PC-9 (cell line): Measurements from ENCODE around the gene KRABD2.
A peak's percentile ranks its signal among the peaks of the same experiment; 100 is the strongest.

ENCODE experiments used
- BruUV-seq: library from RNA; stranded (reverse); fragments of 400-500 nt; replicated peaks from 2 replicates; lab custom pipeline; 2021; lab: Mats Ljungman, UMichigan
- CTCF ChIA-PET: fragments of 300-600 bp; sonication (Branson Sonifier 250); formaldehyde crosslinking; loops from one replicate; lab custom pipeline; 2022; ENCODE audit warnings: antibody characterized with exemption; lab: Charles Lee
- POLR2A ChIA-PET: fragments of 300-600 bp; sonication (Branson Sonifier 250); formaldehyde crosslinking; loops from one replicate; lab custom pipeline; 2022; ENCODE audit warnings: antibody characterized with exemption; ENCODE audit not compliant: unreplicated experiment; lab: Charles Lee
- DNase-seq, 2 experiments: peaks; one replicate each; pipeline versions ENCODE4 v3.0.0 to v3.0.0-alpha.2; 2015 to 2022; ENCODE audit warnings: mixed read lengths in 1 of 2
- H2AFZ ChIP-seq: fragments of 200-600 bp; sonication (generic); 2 replicates; pipeline ENCODE4 v1.8.1; 2017; ENCODE audit warnings: antibody characterized with exemption
- H3F3A ChIP-seq: fragments of 200-600 bp; sonication (generic); 2 replicates; pipeline ENCODE4 v1.8.1; 2017; ENCODE audit warnings: antibody characterized with exemption, mild to moderate bottlenecking, low read depth; ENCODE audit not compliant: insufficient read depth
- H3K27ac ChIP-seq: fragments of 200-600 bp; sonication (generic); 2 replicates; pipeline ENCODE4 v1.6.1; 2016; ENCODE audit warnings: mixed run types
- H3K27me3 ChIP-seq: fragments of 200-600 bp; sonication (generic); 2 replicates; pipeline ENCODE4 v1.6.1; 2016; ENCODE audit warnings: low read depth, mixed run types; ENCODE audit not compliant: insufficient read depth
- H3K36me3 ChIP-seq: fragments of 200-600 bp; sonication (generic); 2 replicates; pipeline ENCODE4 v1.6.1; 2016; ENCODE audit warnings: low read depth, mixed run types
- H3K4me1 ChIP-seq: fragments of 200-600 bp; sonication (generic); replicated peaks from 2 replicates; pipeline ENCODE4 v1.6.1; 2016; ENCODE audit warnings: mixed run types; ENCODE audit not compliant: insufficient read depth
- H3K4me2 ChIP-seq: fragments of 200-600 bp; sonication (generic); 2 replicates; pipeline ENCODE4 v1.6.1; 2017; ENCODE audit warnings: mixed run types
- H3K4me3 ChIP-seq: fragments of 200-600 bp; sonication (generic); 2 replicates; pipeline ENCODE4 v1.6.1; 2016; ENCODE audit warnings: mixed run types
- H3K79me2 ChIP-seq: fragments of 200-600 bp; sonication (generic); 2 replicates; pipeline ENCODE4 v1.6.1; 2017; ENCODE audit warnings: low read depth, mixed run types
- H3K9me2 ChIP-seq: fragments of 200-600 bp; sonication (generic); 2 replicates; pipeline ENCODE4 v1.8.1; 2017; ENCODE audit warnings: mild to moderate bottlenecking; ENCODE audit not compliant: insufficient read depth
- H3K9me3 ChIP-seq: fragments of 200-600 bp; sonication (generic); 2 replicates; pipeline ENCODE4 v1.8.1; 2016; ENCODE audit warnings: low read depth; ENCODE audit not compliant: insufficient read depth
- H4K20me1 ChIP-seq: fragments of 200-600 bp; sonication (generic); 2 replicates; pipeline ENCODE4 v1.8.1; 2017; ENCODE audit not compliant: insufficient read depth
- EZH2 ChIP-seq: fragments of 200-600 bp; sonication (generic); IDR thresholded peaks from 2 replicates; pipeline ENCODE4 v1.8.0; 2017; ENCODE audit warnings: antibody characterized with exemption, low read depth
- intact Hi-C: fragments of 100-400 bp; cut with micrococcal nuclease; formaldehyde crosslinking; loops from one replicate; pipeline ENCODE4 v1.10.0; 2022; ENCODE audit not compliant: unreplicated experiment
- TF ChIP-seq, protein P1 (sequence below): fragments of 200-600 bp; sonication (generic); conservative IDR thresholded peaks from 2 replicates; pipeline ENCODE4 v1.6.1; 2017; ENCODE audit warnings: mixed run types, antibody characterized with exemption, mild to moderate bottlenecking, moderate library complexity

Gene KRABD2

DNA sequence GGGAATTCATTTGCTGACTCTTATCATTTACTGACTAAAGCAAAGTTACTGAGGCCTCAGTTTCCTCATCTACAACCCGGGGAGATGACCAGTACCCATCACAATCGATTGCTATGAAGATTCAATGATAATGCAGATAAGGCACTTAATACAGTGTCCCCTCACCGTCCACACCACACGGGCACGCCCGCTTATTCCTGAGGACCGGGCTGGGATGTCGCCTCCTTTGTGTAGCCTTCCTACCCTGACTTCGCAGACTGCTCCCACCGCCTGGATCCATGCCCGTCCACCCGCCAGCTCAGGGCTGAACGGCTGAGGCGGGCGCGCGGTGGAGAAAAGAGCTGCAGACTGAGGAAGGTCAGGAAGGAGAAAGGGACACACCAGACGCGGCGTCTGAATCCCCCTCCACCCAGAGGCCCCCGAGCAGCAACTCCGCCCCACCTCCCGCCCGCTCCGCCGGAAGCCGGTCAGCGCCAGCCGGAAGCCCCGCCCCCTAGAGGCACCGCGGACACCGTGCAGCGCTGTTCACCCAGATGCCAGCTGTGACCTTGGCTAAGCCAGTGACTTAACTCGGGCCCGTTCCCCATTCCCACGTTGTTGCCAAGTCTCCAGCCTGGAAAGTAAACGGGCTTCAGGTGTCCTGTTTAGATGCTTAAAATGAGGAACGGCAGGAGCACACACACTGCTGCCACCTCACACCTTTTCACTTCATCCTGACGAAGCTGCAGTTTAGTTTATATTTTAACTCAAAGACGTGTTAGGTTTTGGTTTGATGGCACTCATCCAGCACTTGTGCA lies at the start of gene KRABD2:
Gene KRABD2 (minus strand): TSS at position 434 of the 797 bp plus-strand sequence.
- intact Hi-C loops = loop anchor here (5.0 kb wide), 1 partner anchor 74 kb away; no protein-coding TSS in a partner anchor
- Histone ChIP-seq H3K27me3 (no peaks in the 10 kb centered on the region), H3F3A (peaks cover 63% of the 10 kb centered on the region), H3K4me2 (no peak within 1 kb of the TSS), H4K20me1 (peaks cover 44% of the 10 kb centered on the region), H3K27ac (no peak within 1 kb of the TSS), H3K36me3 (peaks cover 34% of the 10 kb centered on the region), H3K79me2 (peaks cover 24% of the 10 kb centered on the region), H3K9me2 (no peaks in the 10 kb centered on the region), H2AFZ (no peak within 1 kb of the TSS), H3K4me1 (peaks cover 19% of the 10 kb centered on the region), H3K4me3 (no peak within 1 kb of the TSS), H3K9me3 (no peaks in the 10 kb centered on the region)
- POLR2A ChIA-PET = interaction anchor here (0.5 to 0.8 kb wide), 6 partner anchors 47 to 1294 kb away, joined by 3 to 25 read pairs (median 6); partner anchors contain the start of gene NDEL1
- no TSS peak for BruUV-seq
- CTCF ChIA-PET = interaction anchor here (1.0 kb wide), 1 partner anchor 81 kb away, joined by 3 read pairs; the partner anchor contains the start of gene SLC25A35
- no peak for TF ChIP-seq EZH2
- TF ChIP-seq, protein P1, sequence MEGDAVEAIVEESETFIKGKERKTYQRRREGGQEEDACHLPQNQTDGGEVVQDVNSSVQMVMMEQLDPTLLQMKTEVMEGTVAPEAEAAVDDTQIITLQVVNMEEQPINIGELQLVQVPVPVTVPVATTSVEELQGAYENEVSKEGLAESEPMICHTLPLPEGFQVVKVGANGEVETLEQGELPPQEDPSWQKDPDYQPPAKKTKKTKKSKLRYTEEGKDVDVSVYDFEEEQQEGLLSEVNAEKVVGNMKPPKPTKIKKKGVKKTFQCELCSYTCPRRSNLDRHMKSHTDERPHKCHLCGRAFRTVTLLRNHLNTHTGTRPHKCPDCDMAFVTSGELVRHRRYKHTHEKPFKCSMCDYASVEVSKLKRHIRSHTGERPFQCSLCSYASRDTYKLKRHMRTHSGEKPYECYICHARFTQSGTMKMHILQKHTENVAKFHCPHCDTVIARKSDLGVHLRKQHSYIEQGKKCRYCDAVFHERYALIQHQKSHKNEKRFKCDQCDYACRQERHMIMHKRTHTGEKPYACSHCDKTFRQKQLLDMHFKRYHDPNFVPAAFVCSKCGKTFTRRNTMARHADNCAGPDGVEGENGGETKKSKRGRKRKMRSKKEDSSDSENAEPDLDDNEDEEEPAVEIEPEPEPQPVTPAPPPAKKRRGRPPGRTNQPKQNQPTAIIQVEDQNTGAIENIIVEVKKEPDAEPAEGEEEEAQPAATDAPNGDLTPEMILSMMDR = peak; percentile 41; the same call in 1 of the 2 replicates
- peak; percentile 40 to 94 for DNase-seq

DNA sequence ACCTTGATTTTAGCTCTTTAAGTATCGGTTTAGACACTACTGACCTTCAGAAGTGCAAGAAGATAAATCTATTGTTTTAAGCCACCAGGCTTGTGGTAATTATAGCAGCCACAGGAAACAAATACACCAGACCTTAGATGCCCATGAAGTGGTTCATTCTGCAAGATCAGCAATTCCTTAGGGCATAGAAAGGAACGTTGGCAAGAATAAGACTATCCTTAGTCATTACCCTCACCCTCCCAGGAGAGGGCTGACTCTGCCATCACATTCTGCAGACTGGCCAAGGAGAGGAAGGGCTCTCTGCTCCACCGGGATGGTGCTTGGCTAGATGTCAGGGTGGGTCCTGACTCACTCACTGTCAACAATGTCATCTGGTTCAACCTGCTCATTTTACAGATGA lies 45.1 kb upstream of the KRABD2 start:
- POLR2A ChIA-PET = no interaction called here
- Histone ChIP-seq H4K20me1 (no peaks in the 10 kb centered on the region), H3K36me3 (no peaks in the 10 kb centered on the region), H3K27ac (no peak overlapping the region), H3K4me3 (no peak overlapping the region), H3K79me2 (no peaks in the 10 kb centered on the region), H3K9me2 (no peaks in the 10 kb centered on the region), H3K4me1 (peaks cover 14% of the 10 kb centered on the region), H3K27me3 (no peaks in the 10 kb centered on the region), H3K4me2 (no peak overlapping the region), H2AFZ (no peak overlapping the region), H3K9me3 (no peaks in the 10 kb centered on the region), H3F3A (no peaks in the 10 kb centered on the region)
- TF ChIP-seq, protein P1 = no peak
- TF ChIP-seq EZH2 = no peak
- CTCF ChIA-PET = interaction anchor here (0.9 kb wide), 1 partner anchor 12 kb away, joined by 3 read pairs; no protein-coding TSS in a partner anchor
- BruUV-seq = no TSS peak
- intact Hi-C loops = no loop called here
- DNase-seq = no peak

DNA sequence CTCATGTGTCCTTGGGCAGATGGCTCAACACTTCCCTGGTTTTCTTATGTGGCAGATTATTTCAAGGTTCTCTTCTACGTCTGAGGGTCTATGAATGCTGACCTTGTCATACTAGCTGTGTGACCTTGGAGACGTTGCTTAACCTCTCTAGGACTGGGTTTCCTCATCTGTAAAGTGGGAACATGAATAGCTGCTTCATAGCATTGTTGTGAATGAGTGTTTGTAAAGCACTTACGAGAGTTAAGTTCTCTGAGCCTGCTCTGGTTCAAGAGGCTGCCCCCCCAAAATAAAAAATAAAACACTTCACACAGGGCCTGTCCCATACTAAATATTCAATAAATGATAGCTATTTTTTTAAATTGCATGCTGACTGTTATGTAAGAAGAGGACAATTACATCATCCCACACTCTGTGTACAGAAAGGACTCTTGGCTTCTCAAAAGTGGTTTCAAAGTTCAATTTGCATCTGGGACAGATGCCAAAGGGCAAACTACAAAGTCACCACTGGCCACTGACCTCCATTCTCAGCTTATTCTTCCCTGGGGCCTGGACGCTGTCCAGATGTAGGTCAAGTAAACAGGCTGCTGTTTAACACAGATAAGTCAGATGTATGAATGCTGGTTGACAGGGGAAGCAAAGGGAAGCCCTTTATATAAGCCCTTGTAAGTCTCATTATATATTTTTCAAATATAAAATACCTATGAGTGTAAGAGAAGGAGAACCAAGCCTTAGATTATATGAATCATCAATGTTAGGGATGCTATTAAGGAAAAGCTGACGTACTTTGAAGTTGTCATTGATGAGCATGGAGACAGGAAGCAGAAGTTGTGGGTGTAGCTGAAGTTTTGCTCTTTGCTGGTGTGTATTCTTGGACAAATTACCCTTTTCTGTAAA lies 43.8 kb upstream of the KRABD2 start:
- intact Hi-C loops = no loop called here
- peak; percentile 46 to 48 for DNase-seq
- Histone ChIP-seq H3K27me3 (no peaks in the 10 kb centered on the region), H3K79me2 (no peaks in the 10 kb centered on the region), H3K4me3 (no peak overlapping the region), H3K9me3 (no peaks in the 10 kb centered on the region), H3K36me3 (no peaks in the 10 kb centered on the region), H3K9me2 (no peaks in the 10 kb centered on the region), H3F3A (no peaks in the 10 kb centered on the region), H3K4me1 (peaks cover 14% of the 10 kb centered on the region), H3K27ac (no peak overlapping the region), H4K20me1 (no peaks in the 10 kb centered on the region), H2AFZ (no peak overlapping the region), H3K4me2 (no peak overlapping the region)
- ChIA-PET CTCF (interaction anchor here (0.7 to 0.9 kb wide), 3 partner anchors 10 to 36 kb away, joined by 3 to 6 read pairs (median 4); no protein-coding TSS in a partner anchor), POLR2A (interaction anchor here (0.6 to 0.8 kb wide), 2 partner anchors 16 to 195 kb away, joined by 3 to 4 read pairs; no protein-coding TSS in a partner anchor)
- BruUV-seq = no TSS peak
- TF ChIP-seq, protein P1 = no peak
- no peak for TF ChIP-seq EZH2
